Heart right ventricle (tissue), 16 donors: ENCODE results near the gene DNAH12. TPM values are rescaled to one million over a fixed set of nuclear protein-coding genes. Genes with fewer than 3 reads are reported as not detected.

Experiments used
- ATAC-seq, 8 donors: fragments of 200-7000 bp; cut with Tn5 transposase; one replicate each; pipeline ENCODE4 v1.9.1; 2020; ENCODE audit warnings: mild to moderate bottlenecking in 8 of 8, moderate library complexity in 8 of 8, moderate number of reproducible peaks in 1 of 8
- DNase-seq, 2 donors: peaks; one replicate each; pipeline ENCODE4 v3.0.0-alpha.2; 2020
- H3K27ac ChIP-seq, 10 donors: fragments of 200-600 bp; sonication (generic) in 2 of 10; one replicate each; pipeline versions ENCODE4 v1.5.0 to v1.8.0; 2020 to 2022; ENCODE audit warnings: mild to moderate bottlenecking in 3 of 10
- H3K27me3 ChIP-seq, 7 donors: fragments of 200-600 bp; one replicate each; pipeline ENCODE4 v1.8.0; 2021 to 2022; ENCODE audit warnings: mild to moderate bottlenecking in 2 of 7
- H3K36me3 ChIP-seq, 9 donors: fragments of 200-600 bp; sonication (generic) in 1 of 9; one replicate each; pipeline versions ENCODE4 v1.5.0 to v1.8.0; 2020 to 2022; ENCODE audit warnings: mild to moderate bottlenecking in 2 of 9
- H3K4me1 ChIP-seq, 9 donors: fragments of 200-600 bp; sonication (generic) in 1 of 9; one replicate each; pipeline versions ENCODE4 v1.5.0 to v1.8.0; 2020 to 2022; ENCODE audit warnings: mild to moderate bottlenecking in 4 of 9
- H3K4me3 ChIP-seq, 10 donors: fragments of 200-600 bp; sonication (generic) in 2 of 10; one replicate each; pipeline versions ENCODE4 v1.5.0 to v1.8.0; 2020 to 2022; ENCODE audit warnings: mild to moderate bottlenecking in 7 of 10, moderate library complexity in 2 of 10
- H3K9me3 ChIP-seq, 11 donors: fragments of 200-600 bp in 10 of 11; sonication (generic) in 2 of 11; one replicate each; pipeline versions ENCODE4 v1.5.0 to v1.8.0; 2013 to 2022; ENCODE audit warnings: mild to moderate bottlenecking in 2 of 11, control low read depth in 1 of 11, moderate library complexity in 1 of 11
- CTCF ChIP-seq, 9 donors: fragments of 200-600 bp; sonication (generic) in 2 of 9; IDR thresholded peaks; one replicate each; pipeline versions ENCODE4 v1.5.0 to v1.8.0; 2021 to 2022; ENCODE audit warnings: antibody characterized with exemption in 9 of 9, mild to moderate bottlenecking in 5 of 9, moderate library complexity in 1 of 9
- WGBS, 2 donors: extraction: QIAGEN DNeasy Blood & Tissue Kit; methylation state at CpG; one replicate each; pipeline ENCODE4 v1.1.7; 2013; ENCODE audit warnings: inconsistent platforms in 1 of 2; 5-methylcytosine and 5-hydroxymethylcytosine counted together
- intact Hi-C, 10 donors: fragments of 100-400 bp; cut with DNase I; formaldehyde crosslinking; loops; one replicate each; pipeline versions ENCODE4 v1.11.1 to v1.14.2; 2022
- long read RNA-seq, 3 donors: library from polyadenylated mRNA; unstranded; transcript quantifications; one replicate each; pipeline ENCODE4 v2.0.0, GENCODE V29; 2020 to 2021
- polyA plus RNA-seq, 2 donors: library from polyadenylated mRNA; stranded (reverse); fragments of 200-250 nt; gene quantifications; one replicate each; pipeline ENCODE4 v1.2.3, GENCODE V29; 2013
- total RNA-seq, 10 donors: library from RNA; stranded (reverse); fragmentation: NEBNext Ultra II Directional in 3 of 10; extraction: Animal tissue kit (Norgen Biotek cat#: 25700) in 3 of 10; gene quantifications; one replicate each; pipeline versions ENCODE4 v1.2.1 to v1.2.4, GENCODE V29; 2021 to 2023
- donor health status: Arrhythmogenic right ventricular cardiomyopathy.
- donor health status: ischemic (EF 13 %, LVEDD 7.1; RV severe dilation, severe dysfunction).
- donor health status: healthy with polysubstance abuse.
- donor health status: DM: no; HTN: yes; CAD: no.
- donor health status: DM: no; HTN: no; CAD: no.
- donor health status: ischemic (EF 25% LVEDD 6.9; RV normal size, moderate dysfunction).
- donor health status: ischemic (EF 25% LVEDD 5.7; RV mildly dilated, moderate dysfunction).
- donor health status: healthy.
- donor health status: DM: yes; HTN: yes; CAD: no.
- donor health status: Ischemic cardiomyopathy.
- donor health status: ischemic (EF 35%, LVEDD 5.7; RV mildly dilated, moderate dysfunction).
- donor health status: nonischemic (EF 11% LVEDD 7.7; RV severe dilation, severe dysfunction).
- donor health status: DM: yes; HTN: yes; CAD: no.
- donor health status: PGD.
- donor health status: ischemic (EF 29% LVEDD 5.4; RV normal size, mild dysfunction).
- donor health status: nonischemic (EF 23%, LVEDD 6.1; RV moderate dilation, normal function).

DNAH12 gene, protein sequence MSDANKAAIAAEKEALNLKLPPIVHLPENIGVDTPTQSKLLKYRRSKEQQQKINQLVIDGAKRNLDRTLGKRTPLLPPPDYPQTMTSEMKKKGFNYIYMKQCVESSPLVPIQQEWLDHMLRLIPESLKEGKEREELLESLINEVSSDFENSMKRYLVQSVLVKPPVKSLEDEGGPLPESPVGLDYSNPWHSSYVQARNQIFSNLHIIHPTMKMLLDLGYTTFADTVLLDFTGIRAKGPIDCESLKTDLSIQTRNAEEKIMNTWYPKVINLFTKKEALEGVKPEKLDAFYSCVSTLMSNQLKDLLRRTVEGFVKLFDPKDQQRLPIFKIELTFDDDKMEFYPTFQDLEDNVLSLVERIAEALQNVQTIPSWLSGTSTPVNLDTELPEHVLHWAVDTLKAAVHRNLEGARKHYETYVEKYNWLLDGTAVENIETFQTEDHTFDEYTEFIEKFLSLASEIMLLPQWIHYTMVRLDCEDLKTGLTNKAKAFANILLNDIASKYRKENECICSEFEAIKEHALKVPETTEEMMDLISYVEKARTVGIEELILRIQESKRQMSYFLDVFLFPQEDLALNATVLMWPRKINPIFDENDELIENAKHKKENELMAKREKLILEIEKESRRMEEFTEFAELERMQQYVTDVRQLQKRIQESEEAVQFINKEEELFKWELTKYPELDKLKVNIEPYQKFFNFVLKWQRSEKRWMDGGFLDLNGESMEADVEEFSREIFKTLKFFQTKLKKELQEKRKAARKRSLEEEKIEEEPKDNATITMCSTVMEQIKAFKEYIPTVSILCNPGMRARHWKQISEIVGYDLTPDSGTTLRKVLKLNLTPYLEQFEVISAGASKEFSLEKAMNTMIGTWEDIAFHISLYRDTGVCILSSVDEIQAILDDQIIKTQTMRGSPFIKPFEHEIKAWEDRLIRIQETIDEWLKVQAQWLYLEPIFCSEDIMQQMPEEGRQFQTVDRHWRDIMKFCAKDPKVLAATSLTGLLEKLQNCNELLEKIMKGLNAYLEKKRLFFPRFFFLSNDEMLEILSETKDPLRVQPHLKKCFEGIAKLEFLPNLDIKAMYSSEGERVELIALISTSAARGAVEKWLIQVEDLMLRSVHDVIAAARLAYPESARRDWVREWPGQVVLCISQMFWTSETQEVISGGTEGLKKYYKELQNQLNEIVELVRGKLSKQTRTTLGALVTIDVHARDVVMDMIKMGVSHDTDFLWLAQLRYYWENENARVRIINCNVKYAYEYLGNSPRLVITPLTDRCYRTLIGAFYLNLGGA (N-terminal part only)
- under 1 TPM in 6 of 10 donors, not detected in 4; 0.02 to 0.19 (median 0.12) TPM for total RNA-seq
- polyA plus RNA-seq: under 1 TPM; 0.01 to 0.44 TPM
- long read RNA-seq, donor 1: 0 reads
- long read RNA-seq, donor 2: 0 reads
- long read RNA-seq, donor 3: 0 reads

DNA sequence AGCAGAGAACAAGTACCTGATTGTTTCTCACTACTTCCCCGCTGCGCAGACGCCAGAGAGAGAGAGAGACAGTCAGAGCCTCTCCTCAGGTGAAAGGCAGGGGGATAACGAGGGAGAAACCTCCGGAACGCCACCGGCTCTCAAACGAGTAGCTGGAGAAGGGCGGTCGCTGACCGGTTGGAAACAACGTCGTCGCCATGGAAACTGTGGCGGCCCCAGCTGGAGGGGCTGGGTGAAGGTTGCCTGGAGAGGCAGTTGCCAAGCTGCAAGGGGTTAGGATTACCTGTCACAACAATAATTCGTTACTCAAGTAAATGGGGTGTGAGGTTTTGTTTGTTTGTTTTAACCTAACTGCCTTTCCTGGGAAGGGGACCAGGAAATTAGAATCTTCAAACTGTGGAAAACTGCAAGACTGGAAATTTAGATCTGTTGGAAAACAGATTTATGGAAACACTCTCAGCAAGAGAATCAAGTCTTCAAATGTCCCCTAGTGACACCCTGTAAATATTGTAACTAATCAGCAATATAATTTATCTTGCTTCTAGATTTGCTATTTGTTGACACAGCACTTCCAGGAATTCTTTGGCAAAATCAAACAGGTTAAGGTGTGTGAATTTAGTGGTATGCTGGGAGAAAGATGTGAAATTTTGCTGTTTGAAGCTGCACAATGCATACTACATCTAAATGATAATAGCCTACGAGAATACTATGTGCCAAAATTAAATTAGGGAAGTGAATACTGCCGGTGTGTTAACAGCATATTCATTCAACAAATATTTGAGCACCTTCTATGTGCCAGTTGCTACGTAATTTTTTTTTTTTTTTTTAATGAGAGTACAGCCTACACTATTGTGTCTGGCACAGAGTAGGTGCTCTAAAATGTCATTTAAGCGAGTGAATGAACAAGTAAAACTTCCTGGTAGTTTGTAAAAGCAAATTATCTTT, at the start of gene DNAH12:
Gene DNAH12 (minus strand): TSS at position 164 of the 945 bp plus-strand sequence. CDS start 1,474 bp downstream, outside the sequence.
- Histone ChIP-seq H3K4me3 (peak within 1 kb of the TSS in 7 of 10 donors; percentile 3 to 45 (median 35)), H3K4me1 (peaks cover 0 to 23% (median 12%) of the 10 kb centered on the region in 9 donors), H3K27me3 (peaks cover 0 to 8% (median 0%) of the 10 kb centered on the region in 7 donors), H3K36me3 (no peaks in the 10 kb centered on the region), H3K27ac (peak within 1 kb of the TSS in 2 of 10 donors; percentile 44 to 71), H3K9me3 (no peaks in the 10 kb centered on the region)
- DNase-seq (no peak), ATAC-seq (peak in 1 of 8 donors; percentile 36)
- 11 to 12% methylated on average over 20 of the region's 20 CpGs for WGBS, 2 donors
- intact Hi-C loops: no loop called here
- TF ChIP-seq CTCF (IDR thresholded peaks at IDR 0.05): no peak

GRCh38 chr3:57592306-57592705, 48.2 kb upstream of the DNAH12 start:
- no peak for ATAC-seq
- TF ChIP-seq CTCF (IDR thresholded peaks at IDR 0.05): no peak

GRCh38 chr3:57587905-57588304, 43.8 kb upstream of the DNAH12 start:
- H3K4me1 ChIP-seq: peaks cover 0 to 67% (median 47%) of the 10 kb centered on the region in 9 donors
- DNase-seq: no peak
- intact Hi-C loops: no loop called here
- WGBS, 2 donors: 70 to 72% methylated on average over 2 of the region's 2 CpGs
- no peak overlapping the region for H3K27ac ChIP-seq
- H3K36me3 ChIP-seq: peaks cover 0 to 63% (median 5%) of the 10 kb centered on the region in 9 donors
- no peaks in the 10 kb centered on the region for H3K9me3 ChIP-seq
- no peaks in the 10 kb centered on the region for H3K27me3 ChIP-seq
- ATAC-seq: no peak
- TF ChIP-seq CTCF (IDR thresholded peaks at IDR 0.05): no peak
- H3K4me3 ChIP-seq: no peak overlapping the region

More at GRCh38 chr3:57592306-57592705, 48.2 kb upstream of the DNAH12 start:
- DNase-seq: no peak
- H3K4me1 ChIP-seq: peaks cover 0 to 63% (median 47%) of the 10 kb centered on the region in 9 donors
- 58 to 62% methylated on average over 6 of the region's 6 CpGs for WGBS, 2 donors
- intact Hi-C loops: no loop called here
- peaks cover 0 to 34% (median 0%) of the 10 kb centered on the region in 9 donors for H3K36me3 ChIP-seq
- no peak overlapping the region for H3K27ac ChIP-seq
- H3K4me3 ChIP-seq: no peak overlapping the region
- H3K27me3 ChIP-seq: no peaks in the 10 kb centered on the region
- H3K9me3 ChIP-seq: no peaks in the 10 kb centered on the region
